K562 (cell line): Measurements from ENCODE around the gene SPHK1. TPM values are rescaled to one million over a fixed set of nuclear protein-coding genes. Genes with fewer than 3 reads are reported as not detected.

Experiments
- ATAC-seq: fragments of 200-7000 bp; cut with Tn5 transposase; 3 replicates; pipeline ENCODE4 v1.9.1; 2020; ENCODE audit warnings: moderate library complexity
- BruUV-seq: library from RNA; stranded (reverse); fragments of 400-500 nt; replicated peaks from 2 replicates; lab custom pipeline; 2021; lab: Mats Ljungman, UMichigan
- CTCF ChIA-PET: fragments of 300-600 bp; formaldehyde crosslinking; extraction: SDS; loops from one replicate; lab custom pipeline; 2021; ENCODE audit warnings: low intra/inter-chr PET ratio; lab: Yijun Ruan, JAX
- POLR2A ChIA-PET: fragments of 300-600, 350-650 bp; sonication (Branson Sonifier 250); formaldehyde crosslinking; extraction: SDS; loops from one replicate; lab custom pipeline; 2021; ENCODE audit warnings: antibody characterized with exemption, inconsistent platforms; lab: Yijun Ruan, JAX
- DNase-seq, 4 experiments: peaks; one replicate each; pipeline versions ENCODE4 v3.0.0 to v3.0.0-alpha.2; 2011 to 2018; ENCODE audit warnings: low spot score in 3 of 4, mixed read lengths in 3 of 4; ENCODE audit errors: extremely low read depth in 1 of 4
- FAIRE-seq: peaks from 2 replicates; lab custom pipeline; 2011; peaks lifted over from hg19 to GRCh38; lab: Jason Lieb, UNC
- H2AFZ ChIP-seq: 2 replicates; pipeline ENCODE4 v1.6.0; 2011; ENCODE audit warnings: low read depth, low read length, control low read depth, inconsistent platforms
- H3K27ac ChIP-seq: fragments of 200-600 bp; 3 replicates; pipeline ENCODE4 v1.8.0; 2011; ENCODE audit warnings: low read depth, mild to moderate bottlenecking, control low read depth, inconsistent platforms, low read length, moderate library complexity, mixed read lengths; ENCODE audit errors: extremely low read depth
- H3K27me3 ChIP-seq, 2 experiments: fragments of 300-600 bp in 1 of 2; 2 replicates in 1 of 2; 3 replicates in 1 of 2; pipeline versions ENCODE4 v1.6.0 to v1.8.0; 2011; ENCODE audit warnings: inconsistent platforms in 2 of 2, low read length in 2 of 2, mild to moderate bottlenecking in 1 of 2, mixed read lengths in 1 of 2, moderate library complexity in 1 of 2; ENCODE audit not compliant: control insufficient read depth in 2 of 2, insufficient read depth in 2 of 2
- H3K36me3 ChIP-seq: fragments of 300-600 bp; 3 replicates; pipeline ENCODE4 v1.8.0; 2011; ENCODE audit warnings: mild to moderate bottlenecking, low read length, inconsistent platforms; ENCODE audit not compliant: control insufficient read depth, insufficient read depth
- H3K4me1 ChIP-seq, 2 experiments: fragments of 200-600 bp in 1 of 2; replicated peaks in 1 of 2; 2 replicates in 1 of 2; 3 replicates in 1 of 2; pipeline versions ENCODE4 v1.5.1 to v1.8.0; 2011; ENCODE audit warnings: inconsistent platforms in 2 of 2, low read length in 2 of 2, mild to moderate bottlenecking in 1 of 2, mixed read lengths in 1 of 2, moderate library complexity in 1 of 2; ENCODE audit not compliant: control insufficient read depth in 2 of 2, insufficient read depth in 2 of 2
- H3K4me2 ChIP-seq: 2 replicates; pipeline ENCODE4 v1.6.1; 2011; ENCODE audit warnings: low read length, control low read depth, inconsistent platforms, mixed read lengths; ENCODE audit not compliant: insufficient read depth
- H3K4me3 ChIP-seq: fragments of 200-600 bp; sonication (generic), shearing (Covaris generic); 2 replicates; pipeline ENCODE4 v1.5.1; 2016; ENCODE audit warnings: control low read depth, inconsistent platforms
- H3K79me2 ChIP-seq: fragments of 200-600 bp; 3 replicates; pipeline ENCODE4 v1.8.0; 2011; ENCODE audit warnings: low read length, inconsistent platforms; ENCODE audit not compliant: control insufficient read depth, insufficient read depth
- H3K9ac ChIP-seq, 2 experiments: 2 replicates each; pipeline versions ENCODE4 v1.6.0 to v1.6.1; 2011; ENCODE audit warnings: low read depth in 2 of 2, low read length in 2 of 2, control low read depth in 1 of 2, inconsistent platforms in 1 of 2, mild to moderate bottlenecking in 1 of 2, mixed read lengths in 1 of 2; ENCODE audit not compliant: insufficient read depth in 1 of 2
- H3K9me1 ChIP-seq: one replicate; pipeline ENCODE4 v1.6.0; 2011; ENCODE audit warnings: inconsistent platforms, mild to moderate bottlenecking, low read length, moderate library complexity; ENCODE audit not compliant: control insufficient read depth, insufficient read depth
- H3K9me3 ChIP-seq: replicated peaks from 2 replicates; pipeline ENCODE4 v1.5.1; 2011; ENCODE audit warnings: low read depth, low read length, inconsistent platforms; ENCODE audit not compliant: control insufficient read depth, insufficient read depth
- H4K20me1 ChIP-seq: replicated peaks from 2 replicates; pipeline ENCODE4 v1.6.1; 2011; ENCODE audit warnings: low read length, inconsistent platforms, mixed read lengths; ENCODE audit not compliant: control insufficient read depth, insufficient read depth
- EHMT2 ChIP-seq: fragments of 450-650 bp; IDR thresholded peaks from 2 replicates; pipeline ENCODE4 v1.6.1; 2018; ENCODE audit warnings: antibody characterized with exemption
- HOXB6 ChIP-seq: fragments of 250-450 bp; sonication (Bioruptor Pico); IDR thresholded peaks from 2 replicates; pipeline ENCODE4 v1.5.1; 2022; ENCODE audit warnings: mild to moderate bottlenecking, borderline replicate concordance
- MITF ChIP-seq: IDR thresholded peaks from 2 replicates; pipeline ENCODE4 v1.6.1; 2014; ENCODE audit warnings: antibody characterized with exemption
- PHF8 ChIP-seq: fragments of 200-600 bp; sonication (generic); IDR thresholded peaks from 2 replicates; pipeline ENCODE4 v1.6.1; 2012; ENCODE audit warnings: mixed run types, mild to moderate bottlenecking, inconsistent platforms, low read length, moderate library complexity, borderline replicate concordance
- SRF ChIP-seq, 2 experiments: fragments of 250-450, 450-650 bp in 1 of 2; sonication (Bioruptor Pico) in 1 of 2; sonication (generic) in 1 of 2; formaldehyde crosslinking; IDR thresholded peaks; 2 replicates each; pipeline versions ENCODE4 v1.5.0 to v1.5.1; 2020 to 2022; ENCODE audit warnings: mild to moderate bottlenecking in 1 of 2, missing genetic modification reagents in 1 of 2
- YY1 ChIP-seq, 3 experiments: IDR thresholded peaks; 2 replicates each; pipeline ENCODE4 v1.6.1; 2011; ENCODE audit warnings: low read length in 2 of 3, mild to moderate bottlenecking in 2 of 3, moderate library complexity in 2 of 3, borderline replicate concordance in 1 of 3, control low read depth in 1 of 3, low read depth in 1 of 3; ENCODE audit not compliant: insufficient read depth in 3 of 3, insufficient replicate concordance in 2 of 3, control insufficient read depth in 1 of 3, insufficient read length in 1 of 3; ENCODE audit errors: extremely low read depth in 1 of 3
- ZNF23 ChIP-seq: fragments of 250-450 bp; sonication (Bioruptor Pico); IDR thresholded peaks from 2 replicates; pipeline ENCODE4 v1.4.0; 2020; ENCODE audit warnings: mild to moderate bottlenecking
- ZNF77 ChIP-seq: fragments of 250-450 bp; sonication (Bioruptor Pico); IDR thresholded peaks from 2 replicates; pipeline ENCODE4 v1.5.0; 2020
- WGBS: fragments of 100-300 bp; shearing (Covaris generic); methylation state at CpG from one replicate; pipeline ENCODE4 v1.1.6; 2016; ENCODE audit warnings: low coverage, mixed read lengths; ENCODE audit not compliant: insufficient coverage; ENCODE audit errors: missing lambda C conversion rate; 5-methylcytosine and 5-hydroxymethylcytosine counted together
- in situ Hi-C: fragments of 300-500 bp; cut with MboI; formaldehyde crosslinking; loops from 4 replicates; pipeline ENCODE4 v1.15.0; 2018; ENCODE audit warnings: inconsistent platforms, mixed read lengths
- intact Hi-C: fragments of 100-400 bp; cut with micrococcal nuclease; formaldehyde crosslinking; loops from 2 replicates; pipeline ENCODE4 v1.14.2; 2022
- polyA plus RNA-seq, 8 experiments: library from polyadenylated mRNA; depleted of rRNA in 4 of 8; stranded (reverse) in 5 of 8; unstranded in 3 of 8; fragments of >200 nt; fragmentation: Nextera tagmentation in 2 of 8; fragmentation: Illumina TruSeq in 1 of 8; extraction: Ambion mirVana in 2 of 8; extraction: Trizol in 1 of 8; gene quantifications; 2 replicates each; pipeline versions ENCODE4 v1.2.1 to v1.2.3, GENCODE V29; 2011 to 2014; ENCODE audit warnings: inconsistent platforms in 1 of 8, missing spikeins in 1 of 8
- total RNA-seq, 7 experiments: library from RNA; depleted of rRNA in 6 of 7; stranded (reverse); fragments of >200 nt in 6 of 7; fragmentation: Illumina TruSeq in 2 of 7; extraction: Trizol in 2 of 7; gene quantifications; 2 replicates each; pipeline versions ENCODE4 v1.2.1 to v1.2.3, GENCODE V29; 2011 to 2021; ENCODE audit warnings: low replicate concordance in 1 of 7
- TF ChIP-seq, protein P1 (sequence below): fragments of 450-650 bp; IDR thresholded peaks from 2 replicates; pipeline ENCODE4 v1.6.1; 2016

The SPHK1 gene
- total and polyA plus RNA-seq, 9 of the 15 experiments (the other 6 are each of a cell fraction or from before 2014, with no cell fraction given): 0.21 to 60.3 (median 14.5) TPM

GRCh38 chr17:76421044-76421407 lies 36.6 kb downstream of the SPHK1 start:
- TF ChIP-seq ZNF77 (CRISPR knock-in tag) (no peak), ZNF23 (CRISPR knock-in tag) (no peak), MITF (no peak), HOXB6 (CRISPR knock-in tag) (no peak), SRF (CRISPR knock-in tag; IDR thresholded peaks at IDR 0.05) (no peak), EHMT2 (no peak), PHF8 (no peak), YY1 (IDR thresholded peaks at IDR 0.05; ENCODE audit: borderline replicate concordance in 1 of 3, control insufficient read depth in 1 of 3, extremely low read depth in 1 of 3, insufficient read depth in 3 of 3, insufficient read length in 1 of 3, insufficient replicate concordance in 2 of 3, low read depth in 1 of 3, low read length in 2 of 3) (peak in 1 of 3 experiments; percentile 28)
- TF ChIP-seq, protein P1, sequence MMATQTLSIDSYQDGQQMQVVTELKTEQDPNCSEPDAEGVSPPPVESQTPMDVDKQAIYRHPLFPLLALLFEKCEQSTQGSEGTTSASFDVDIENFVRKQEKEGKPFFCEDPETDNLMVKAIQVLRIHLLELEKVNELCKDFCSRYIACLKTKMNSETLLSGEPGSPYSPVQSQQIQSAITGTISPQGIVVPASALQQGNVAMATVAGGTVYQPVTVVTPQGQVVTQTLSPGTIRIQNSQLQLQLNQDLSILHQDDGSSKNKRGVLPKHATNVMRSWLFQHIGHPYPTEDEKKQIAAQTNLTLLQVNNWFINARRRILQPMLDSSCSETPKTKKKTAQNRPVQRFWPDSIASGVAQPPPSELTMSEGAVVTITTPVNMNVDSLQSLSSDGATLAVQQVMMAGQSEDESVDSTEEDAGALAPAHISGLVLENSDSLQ: 0 out of 2 replicates have a peak, but pooled peaks have one; percentile 14
- Histone ChIP-seq H3K9ac (no peak overlapping the region), H3K4me3 (no peak overlapping the region), H3K79me2 (peaks cover 52% of the 10 kb centered on the region), H3K9me3 (no peaks in the 10 kb centered on the region), H3K4me2 (no peak overlapping the region), H2AFZ (no peak overlapping the region), H3K9me1 (no peaks in the 10 kb centered on the region), H3K36me3 (peaks cover 6% of the 10 kb centered on the region; the same call in 2 of the 3 replicates), H3K27me3 (no peaks in the 10 kb centered on the region), H3K27ac (no peak overlapping the region), H4K20me1 (peaks cover 13% of the 10 kb centered on the region), H3K4me1 (peaks cover 8 to 28% of the 10 kb centered on the region in 2 experiments; a peak in 4 of 5 replicates)
- CTCF ChIA-PET: no interaction called here
- DNase-seq (no peak), ATAC-seq (peak; percentile 58), FAIRE-seq (peak; percentile 67)
- POLR2A ChIA-PET: no interaction called here
- in situ Hi-C loops: no loop called here
- intact Hi-C loops: no loop called here
- WGBS: 57% methylated on average over 5 of the region's 7 CpGs
- BruUV-seq: no TSS peak
